WI38 (cell line): ENCODE results near the gene IL21R.

ENCODE experiments used
- H3K4me3 ChIP-seq: 2 replicates; pipeline ENCODE4 v1.5.1; 2011; ENCODE audit warnings: low read depth, mild to moderate bottlenecking, control low read depth, low read length
- CTCF ChIP-seq: IDR thresholded peaks from 2 replicates; pipeline ENCODE4 v1.5.1; 2012; ENCODE audit warnings: low read depth, mild to moderate bottlenecking, control low read depth, low read length

IL21R gene

GRCh38 chr16:27463741-27464591 is 62.0 kb downstream of the IL21R start:
- H3K4me3 ChIP-seq: no peak overlapping the region
- TF ChIP-seq CTCF: no peak

- H3K4me3 ChIP-seq: no peak overlapping the region
Observed at GRCh38 chr16:27464626-27465482, 62.9 kb downstream of the IL21R start.

GRCh38 chr16:27465483-27465879 is 63.5 kb downstream of the IL21R start:
- H3K4me3 ChIP-seq: no peak overlapping the region
- no peak for TF ChIP-seq CTCF

More at GRCh38 chr16:27464626-27465482, 62.9 kb downstream of the IL21R start:
- no peak for TF ChIP-seq CTCF

- no peak overlapping the region for H3K4me3 ChIP-seq
- no peak for TF ChIP-seq CTCF
Observed at GRCh38 chr16:27468941-27469531, 67.1 kb downstream of the IL21R start.

GRCh38 chr16:27470567-27471431 is 68.8 kb downstream of the IL21R start:
- no peak for TF ChIP-seq CTCF
- H3K4me3 ChIP-seq: no peak overlapping the region

- no peak for TF ChIP-seq CTCF
- no peak overlapping the region for H3K4me3 ChIP-seq
Observed at GRCh38 chr16:27471661-27472060, 69.7 kb downstream of the IL21R start.
